ENCODE measurements around the gene SMYD3.

Gene SMYD3

DNA sequence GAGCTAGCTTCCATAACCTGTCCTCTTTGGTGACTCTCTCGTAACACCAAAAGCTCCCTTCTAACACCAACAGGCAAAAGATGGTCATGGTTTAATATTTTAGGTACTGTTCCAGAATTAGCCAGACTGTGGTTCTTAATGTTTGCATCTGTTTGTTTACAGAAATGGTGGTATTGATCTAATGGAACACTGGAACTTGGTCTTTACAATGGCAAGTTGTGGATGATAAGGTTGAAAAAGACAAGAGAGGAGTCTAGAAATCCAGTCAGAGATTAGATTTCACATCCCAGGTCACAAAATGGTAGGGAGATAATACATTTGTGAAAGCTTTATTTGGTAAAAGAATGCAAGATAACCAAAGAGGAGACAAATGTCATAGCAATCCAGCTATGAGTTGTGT lies 293.1 kb downstream of the SMYD3 start:
- Histone ChIP-seq H3K9ac (no peak overlapping the region), H3K27me3 (ENCODE audit: insufficient read depth, low read depth) (no peaks in the 10 kb centered on the region), H2AFZ (ENCODE audit: low read depth) (no peak overlapping the region), H3K36me3 (ENCODE audit: insufficient read depth) (no peaks in the 10 kb centered on the region; the same call in 1 of the 2 replicates), H4K20me1 (ENCODE audit: insufficient read depth) (no peaks in the 10 kb centered on the region), H3K79me2 (ENCODE audit: insufficient read depth, low read depth) (no peaks in the 10 kb centered on the region), H3K4me2 (no peak overlapping the region), H3K27ac (no peak overlapping the region), H3K4me1 (ENCODE audit: low read depth, poor library complexity, severe bottlenecking) (peaks cover 4% of the 10 kb centered on the region), H3K4me3 (IDR thresholded peaks at IDR 0.05; ENCODE audit: insufficient read depth, low read depth, low read length) (no peak overlapping the region)
- TF ChIP-seq CTCF (conservative IDR thresholded peaks at IDR 0.05; ENCODE audit: low read depth, low read length): no peak

- no peak overlapping the region for H3K4me3 ChIP-seq (IDR thresholded peaks at IDR 0.05; ENCODE audit: insufficient read depth, low read depth, low read length)
- H3K79me2 ChIP-seq (ENCODE audit: insufficient read depth, low read depth): no peaks in the 10 kb centered on the region
Observed at GRCh38 chr1:246213502-246213901, 293.6 kb downstream of the SMYD3 start.

GRCh38 chr1:246213036-246213435 lies 294.0 kb downstream of the SMYD3 start:
- H3K4me3 ChIP-seq (IDR thresholded peaks at IDR 0.05; ENCODE audit: insufficient read depth, low read depth, low read length): no peak overlapping the region
- no peaks in the 10 kb centered on the region; the same call in 1 of the 2 replicates for H3K36me3 ChIP-seq (ENCODE audit: insufficient read depth)
- H3K27me3 ChIP-seq (ENCODE audit: insufficient read depth, low read depth): no peaks in the 10 kb centered on the region
- TF ChIP-seq CTCF (conservative IDR thresholded peaks at IDR 0.05; ENCODE audit: low read depth, low read length): no peak
- no peak overlapping the region for H3K9ac ChIP-seq
- H4K20me1 ChIP-seq (ENCODE audit: insufficient read depth): no peaks in the 10 kb centered on the region
- H3K4me2 ChIP-seq: no peak overlapping the region
- H2AFZ ChIP-seq (ENCODE audit: low read depth): no peak overlapping the region
- no peaks in the 10 kb centered on the region for H3K4me1 ChIP-seq (ENCODE audit: low read depth, poor library complexity, severe bottlenecking)
- H3K79me2 ChIP-seq (ENCODE audit: insufficient read depth, low read depth): no peaks in the 10 kb centered on the region
- H3K27ac ChIP-seq: no peak overlapping the region

More at GRCh38 chr1:246213502-246213901, 293.6 kb downstream of the SMYD3 start:
- TF ChIP-seq CTCF (conservative IDR thresholded peaks at IDR 0.05; ENCODE audit: low read depth, low read length): no peak
- no peak overlapping the region for H2AFZ ChIP-seq (ENCODE audit: low read depth)
- no peak overlapping the region for H3K9ac ChIP-seq
- H3K4me1 ChIP-seq (ENCODE audit: low read depth, poor library complexity, severe bottlenecking): no peaks in the 10 kb centered on the region
- H4K20me1 ChIP-seq (ENCODE audit: insufficient read depth): no peaks in the 10 kb centered on the region
- no peaks in the 10 kb centered on the region; the same call in 1 of the 2 replicates for H3K36me3 ChIP-seq (ENCODE audit: insufficient read depth)
- H3K27ac ChIP-seq: no peak overlapping the region
- no peak overlapping the region for H3K4me2 ChIP-seq
- no peaks in the 10 kb centered on the region for H3K27me3 ChIP-seq (ENCODE audit: insufficient read depth, low read depth)

DNA sequence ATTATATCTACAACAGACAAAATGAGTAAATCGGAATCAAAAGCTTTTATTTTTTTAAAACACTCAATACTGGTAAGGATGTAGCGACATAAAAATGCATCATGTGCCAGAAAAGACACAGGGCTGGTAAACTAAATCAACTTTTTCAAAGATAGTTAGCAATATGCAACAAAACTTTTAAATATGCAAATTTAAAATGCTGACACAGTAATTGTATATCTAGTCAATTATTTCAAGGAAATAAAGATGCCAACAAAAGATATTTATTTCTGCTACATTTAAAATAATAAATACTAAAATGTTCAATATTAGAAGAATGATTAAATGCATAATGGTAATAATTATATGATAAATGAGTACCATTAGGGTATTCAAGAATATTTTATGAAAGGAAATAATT lies 295.1 kb downstream of the SMYD3 start:
- Histone ChIP-seq H3K4me3 (IDR thresholded peaks at IDR 0.05; ENCODE audit: insufficient read depth, low read depth, low read length) (no peak overlapping the region), H3K79me2 (ENCODE audit: insufficient read depth, low read depth) (no peaks in the 10 kb centered on the region), H3K36me3 (ENCODE audit: insufficient read depth) (no peaks in the 10 kb centered on the region; the same call in 1 of the 2 replicates), H3K4me1 (ENCODE audit: low read depth, poor library complexity, severe bottlenecking) (no peaks in the 10 kb centered on the region), H2AFZ (ENCODE audit: low read depth) (no peak overlapping the region), H3K27me3 (ENCODE audit: insufficient read depth, low read depth) (no peaks in the 10 kb centered on the region), H3K9ac (no peak overlapping the region), H4K20me1 (ENCODE audit: insufficient read depth) (no peaks in the 10 kb centered on the region), H3K27ac (no peak overlapping the region), H3K4me2 (no peak overlapping the region)
- no peak for TF ChIP-seq CTCF (conservative IDR thresholded peaks at IDR 0.05; ENCODE audit: low read depth, low read length)
